Measurements from ENCODE around the gene MACO1.

The MACO1 gene

GRCh38 chr1:25484533-25484932 lies 53.8 kb downstream of the MACO1 start:
- in situ Hi-C loops (cut with MboI; ENCODE audit: low sequenced_read_pairs) = no loop called here

- in situ Hi-C loops (cut with MboI; ENCODE audit: low sequenced_read_pairs) = no loop called here
Measured at GRCh38 chr1:25485536-25486411, 55.1 kb downstream of the MACO1 start.

- in situ Hi-C loops (cut with MboI; ENCODE audit: low sequenced_read_pairs) = no loop called here
Measured at GRCh38 chr1:25486602-25487001, 55.9 kb downstream of the MACO1 start.

- in situ Hi-C loops (cut with MboI; ENCODE audit: low sequenced_read_pairs) = no loop called here
Measured at GRCh38 chr1:25487628-25488027, 56.9 kb downstream of the MACO1 start.

GRCh38 chr1:25492323-25492722 lies 61.6 kb downstream of the MACO1 start:
- in situ Hi-C loops (cut with MboI; ENCODE audit: low sequenced_read_pairs) = no loop called here

- in situ Hi-C loops (cut with MboI; ENCODE audit: low sequenced_read_pairs) = no loop called here
Measured at GRCh38 chr1:25494952-25495351, 64.3 kb downstream of the MACO1 start.

- in situ Hi-C loops (cut with MboI; ENCODE audit: low sequenced_read_pairs) = loop anchor here (25.0 kb wide), 1 partner anchor 88 kb away; the partner anchor contains the start of gene RHCE
Measured at GRCh38 chr1:25500694-25501093, 70.0 kb downstream of the MACO1 start.

- in situ Hi-C loops (cut with MboI; ENCODE audit: low sequenced_read_pairs) = loop anchor here (25.0 kb wide), 1 partner anchor 89 kb away; the partner anchor contains the start of gene RHCE
Measured at GRCh38 chr1:25501235-25502058, 70.8 kb downstream of the MACO1 start.

GRCh38 chr1:25502957-25503356 lies 72.3 kb downstream of the MACO1 start:
- in situ Hi-C loops (cut with MboI; ENCODE audit: low sequenced_read_pairs) = loop anchor here (25.0 kb wide), 1 partner anchor 91 kb away; the partner anchor contains the start of gene RHCE

- in situ Hi-C loops (cut with MboI; ENCODE audit: low sequenced_read_pairs) = loop anchor here (25.0 kb wide), 1 partner anchor 91 kb away; the partner anchor contains the start of gene RHCE
Measured at GRCh38 chr1:25503551-25504426, 73.1 kb downstream of the MACO1 start.

GRCh38 chr1:25504706-25505595 lies 74.3 kb downstream of the MACO1 start:
- in situ Hi-C loops (cut with MboI; ENCODE audit: low sequenced_read_pairs) = loop anchor here (25.0 kb wide), 1 partner anchor 93 kb away; the partner anchor contains the start of gene RHCE

GRCh38 chr1:25505656-25506385 lies 75.1 kb downstream of the MACO1 start:
- in situ Hi-C loops (cut with MboI; ENCODE audit: low sequenced_read_pairs) = loop anchor here (25.0 kb wide), 1 partner anchor 94 kb away; the partner anchor contains the start of gene RHCE

GRCh38 chr1:25506566-25507463 lies 76.1 kb downstream of the MACO1 start:
- in situ Hi-C loops (cut with MboI; ENCODE audit: low sequenced_read_pairs) = loop anchor here (25.0 kb wide), 1 partner anchor 95 kb away; the partner anchor contains the start of gene RHCE

- in situ Hi-C loops (cut with MboI; ENCODE audit: low sequenced_read_pairs) = loop anchor here (25.0 kb wide), 1 partner anchor 101 kb away; the partner anchor contains the start of gene RHCE
Measured at GRCh38 chr1:25513666-25514065, 83.0 kb downstream of the MACO1 start.

GRCh38 chr1:25515033-25515432 lies 84.3 kb downstream of the MACO1 start:
- in situ Hi-C loops (cut with MboI; ENCODE audit: low sequenced_read_pairs) = loop anchor here (25.0 kb wide), 1 partner anchor 103 kb away; the partner anchor contains the start of gene RHCE

- in situ Hi-C loops (cut with MboI; ENCODE audit: low sequenced_read_pairs) = loop anchor here (25.0 kb wide), 1 partner anchor 104 kb away; the partner anchor contains the start of gene RHCE
Measured at GRCh38 chr1:25516686-25517085, 86.0 kb downstream of the MACO1 start.

All from HL-60/S4 treated with retinoic acid at 250 ng/mL for 4 days and 3 days (cell line).